AG09309 (cell line): ENCODE results near the gene SOCS3.

Experiments used
- DNase-seq: peaks from one replicate; pipeline ENCODE4 v3.0.0-alpha.2; 2010; ENCODE audit warnings: low read depth
- H3K4me3 ChIP-seq: 2 replicates; pipeline ENCODE4 v1.5.1; 2011; ENCODE audit warnings: mild to moderate bottlenecking, low read depth, low read length, moderate library complexity; ENCODE audit not compliant: control insufficient read depth
- TF ChIP-seq, protein P1 (sequence below): IDR thresholded peaks from 2 replicates; pipeline ENCODE4 v1.5.1; 2011; ENCODE audit warnings: mild to moderate bottlenecking, low read depth, low read length, inconsistent platforms; ENCODE audit not compliant: insufficient read depth, control insufficient read depth; ENCODE audit errors: missing control alignments

SOCS3 gene

DNA sequence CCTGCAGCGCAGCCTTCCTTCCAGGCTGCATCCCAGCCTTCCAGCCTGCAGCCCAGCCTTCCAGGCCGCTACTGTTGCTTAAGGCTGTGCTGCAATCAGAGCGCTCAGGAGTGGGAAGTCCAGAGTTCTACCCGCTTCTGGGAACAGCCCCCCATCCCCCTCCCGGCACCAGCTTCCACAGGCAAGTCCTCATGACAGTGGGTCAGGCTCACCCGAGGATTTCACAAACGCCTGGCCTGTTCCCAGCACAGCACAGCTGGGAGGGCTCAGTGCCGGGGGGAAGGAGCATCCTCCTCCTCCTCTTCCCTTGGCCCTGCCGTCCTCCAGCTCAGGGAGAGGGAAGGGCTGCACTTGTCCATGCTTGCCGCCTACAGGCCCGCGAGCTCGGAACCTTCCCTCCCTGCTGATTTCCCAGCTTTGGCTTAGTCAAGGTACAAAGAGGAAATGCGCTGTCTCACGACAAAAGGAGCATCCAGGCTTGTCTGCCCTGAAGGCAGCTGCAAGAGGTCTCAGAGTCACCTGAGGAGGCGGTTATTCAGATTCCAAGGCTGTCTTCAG is 8.3 kb downstream of the SOCS3 start:
- TF ChIP-seq, protein P1, sequence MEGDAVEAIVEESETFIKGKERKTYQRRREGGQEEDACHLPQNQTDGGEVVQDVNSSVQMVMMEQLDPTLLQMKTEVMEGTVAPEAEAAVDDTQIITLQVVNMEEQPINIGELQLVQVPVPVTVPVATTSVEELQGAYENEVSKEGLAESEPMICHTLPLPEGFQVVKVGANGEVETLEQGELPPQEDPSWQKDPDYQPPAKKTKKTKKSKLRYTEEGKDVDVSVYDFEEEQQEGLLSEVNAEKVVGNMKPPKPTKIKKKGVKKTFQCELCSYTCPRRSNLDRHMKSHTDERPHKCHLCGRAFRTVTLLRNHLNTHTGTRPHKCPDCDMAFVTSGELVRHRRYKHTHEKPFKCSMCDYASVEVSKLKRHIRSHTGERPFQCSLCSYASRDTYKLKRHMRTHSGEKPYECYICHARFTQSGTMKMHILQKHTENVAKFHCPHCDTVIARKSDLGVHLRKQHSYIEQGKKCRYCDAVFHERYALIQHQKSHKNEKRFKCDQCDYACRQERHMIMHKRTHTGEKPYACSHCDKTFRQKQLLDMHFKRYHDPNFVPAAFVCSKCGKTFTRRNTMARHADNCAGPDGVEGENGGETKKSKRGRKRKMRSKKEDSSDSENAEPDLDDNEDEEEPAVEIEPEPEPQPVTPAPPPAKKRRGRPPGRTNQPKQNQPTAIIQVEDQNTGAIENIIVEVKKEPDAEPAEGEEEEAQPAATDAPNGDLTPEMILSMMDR, result peak; percentile 28
- DNase-seq, result peak; percentile 99
- H3K4me3 ChIP-seq, result no peak overlapping the region

- DNase-seq, result no peak
- H3K4me3 ChIP-seq, result no peak overlapping the region
- TF ChIP-seq, protein P1, result no peak
Measured at GRCh38 chr17:78349891-78350642, 9.8 kb downstream of the SOCS3 start.

DNA sequence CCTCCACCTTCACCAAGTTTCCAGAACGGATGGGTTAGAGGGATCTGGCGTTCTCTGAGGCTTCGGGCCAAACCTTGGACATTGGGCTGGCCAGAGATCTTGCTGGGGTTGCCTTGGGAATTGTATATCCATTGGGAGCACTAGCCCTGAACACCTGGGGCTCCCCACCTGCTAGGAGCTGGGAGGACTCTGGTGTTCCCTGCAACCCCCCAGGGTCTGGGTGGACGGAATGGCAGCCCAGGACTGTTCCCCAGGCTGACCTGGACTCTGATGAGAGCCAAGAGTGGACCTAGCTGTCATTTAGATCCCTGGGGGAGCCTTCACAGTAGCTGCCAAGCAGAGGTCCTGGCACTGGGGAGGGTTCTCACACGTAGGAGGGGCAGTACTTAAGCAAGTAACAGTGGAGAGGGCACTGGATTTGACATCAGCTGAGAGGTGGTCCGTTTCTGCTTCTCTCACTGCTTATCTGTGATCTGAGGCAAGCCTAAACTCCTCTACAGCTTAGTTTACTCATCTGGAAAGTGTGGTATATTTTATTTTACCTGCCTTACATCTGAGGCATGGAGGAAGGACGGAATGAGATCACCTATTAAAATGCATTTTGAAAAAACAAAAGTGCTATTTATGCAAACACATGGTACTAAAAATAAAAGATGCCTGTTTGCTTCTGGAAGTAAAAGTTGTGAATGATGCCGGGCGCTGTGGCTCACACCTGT is 11.7 kb downstream of the SOCS3 start:
- no peak overlapping the region for H3K4me3 ChIP-seq
- TF ChIP-seq, protein P1, result no peak
- no peak for DNase-seq

- DNase-seq, result no peak
- no peak overlapping the region for H3K4me3 ChIP-seq
- TF ChIP-seq, protein P1, result no peak
Measured at GRCh38 chr17:78347453-78347852, 12.4 kb downstream of the SOCS3 start.

GRCh38 chr17:78346605-78347250 is 13.1 kb downstream of the SOCS3 start:
- TF ChIP-seq, protein P1, result peak; percentile 19
- H3K4me3 ChIP-seq, result no peak overlapping the region
- DNase-seq, result no peak

GRCh38 chr17:78345791-78346494 is 13.9 kb downstream of the SOCS3 start:
- TF ChIP-seq, protein P1, result no peak
- no peak for DNase-seq
- H3K4me3 ChIP-seq, result no peak overlapping the region
